HG03457 (cell line): ENCODE results near the gene AEN.

Experiments used
- ATAC-seq: cut with Tn5 transposase; IDR thresholded peaks from one replicate; pipeline ENCODE4 v1.9.1; 2021; ENCODE audit warnings: moderate number of reproducible peaks; ENCODE audit not compliant: unreplicated experiment

Gene AEN

DNA sequence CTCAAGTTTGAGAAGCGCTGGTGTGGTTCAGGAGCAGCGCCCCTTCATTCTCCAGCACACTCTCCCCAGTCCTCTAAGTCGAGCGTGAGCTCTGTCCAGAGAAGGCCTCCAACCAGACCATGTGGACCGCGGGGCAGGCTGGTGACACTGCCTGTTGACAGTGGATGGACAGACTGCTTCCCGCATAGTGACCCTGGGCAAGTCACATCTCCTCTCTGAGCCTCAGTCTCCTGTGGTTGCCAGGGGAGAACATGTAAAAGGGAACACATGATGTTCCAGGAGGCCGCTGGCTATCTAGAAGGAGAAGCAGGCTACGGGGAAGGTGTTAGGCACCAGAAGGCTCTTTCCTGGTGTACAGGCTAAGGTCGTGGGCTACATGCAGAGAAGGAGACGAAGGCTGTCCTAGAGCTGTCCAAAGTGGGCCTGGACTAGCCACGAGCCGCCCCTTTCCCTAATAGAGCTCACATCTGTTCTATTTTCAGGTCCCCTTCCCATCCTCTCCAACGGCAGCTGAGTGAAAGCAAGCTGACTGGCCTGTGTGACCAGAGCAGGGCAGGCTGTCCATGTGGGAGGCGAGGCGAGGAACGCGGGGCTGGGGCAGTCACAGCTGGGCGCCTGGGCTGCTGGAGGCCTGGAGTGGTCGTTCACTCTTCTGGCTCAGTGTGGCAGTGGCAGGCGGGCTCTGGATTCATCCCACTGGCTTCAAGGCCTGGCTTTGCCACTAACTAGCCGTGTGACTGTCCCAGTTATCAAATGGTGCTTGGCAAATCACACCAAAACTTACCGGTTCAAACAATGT, 28.8 kb downstream of the AEN start:
- ATAC-seq = no peak

DNA sequence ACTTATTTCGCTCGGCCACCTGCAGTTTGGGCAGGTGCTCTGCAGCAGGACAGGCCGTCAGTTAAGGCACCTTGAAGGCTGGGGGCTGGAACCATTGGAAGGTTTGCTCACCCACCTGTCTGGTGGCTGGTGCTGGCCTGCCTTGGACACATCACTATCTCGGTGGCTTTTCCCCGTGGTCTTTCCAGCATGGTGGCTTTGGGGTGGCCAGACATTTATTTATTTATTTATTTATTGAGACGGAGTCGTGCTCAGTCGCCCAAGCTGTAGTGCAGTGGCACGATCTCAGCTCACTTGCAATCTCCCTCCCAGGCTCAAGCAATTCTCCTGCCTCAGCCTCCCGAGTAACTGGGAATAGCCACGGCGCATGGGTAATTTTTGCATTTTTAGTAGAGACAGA, 29.4 kb downstream of the AEN start:
- no peak for ATAC-seq

DNA sequence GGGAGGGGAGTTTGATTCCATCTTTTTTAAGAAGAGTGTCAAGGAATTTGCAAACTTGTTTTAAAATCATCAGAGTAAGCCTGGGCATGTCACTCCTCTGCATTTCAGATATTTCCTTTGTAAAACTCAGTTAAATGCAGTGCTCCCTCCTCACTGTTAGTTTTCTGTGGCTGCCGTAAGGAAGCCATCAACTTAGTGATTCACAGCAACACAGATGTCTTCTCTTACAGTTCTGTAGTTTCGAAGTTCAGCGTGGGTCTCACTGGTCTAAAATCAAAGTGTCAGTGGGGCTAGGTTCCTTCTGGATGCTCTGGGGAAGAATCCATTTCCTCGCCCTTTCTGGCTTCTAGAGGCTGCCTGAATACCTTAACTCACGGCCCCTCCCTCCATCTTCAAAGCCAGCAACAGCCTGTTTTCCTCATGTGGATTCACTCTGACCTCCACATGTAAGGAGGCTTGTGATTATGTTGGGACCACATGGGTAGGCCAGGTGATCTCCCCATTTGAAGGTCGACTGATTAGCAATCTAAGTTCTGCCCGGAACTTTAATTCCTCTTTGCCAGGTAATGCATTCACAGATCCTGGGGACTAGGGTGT, 30.1 kb downstream of the AEN start:
- ATAC-seq = no peak

DNA sequence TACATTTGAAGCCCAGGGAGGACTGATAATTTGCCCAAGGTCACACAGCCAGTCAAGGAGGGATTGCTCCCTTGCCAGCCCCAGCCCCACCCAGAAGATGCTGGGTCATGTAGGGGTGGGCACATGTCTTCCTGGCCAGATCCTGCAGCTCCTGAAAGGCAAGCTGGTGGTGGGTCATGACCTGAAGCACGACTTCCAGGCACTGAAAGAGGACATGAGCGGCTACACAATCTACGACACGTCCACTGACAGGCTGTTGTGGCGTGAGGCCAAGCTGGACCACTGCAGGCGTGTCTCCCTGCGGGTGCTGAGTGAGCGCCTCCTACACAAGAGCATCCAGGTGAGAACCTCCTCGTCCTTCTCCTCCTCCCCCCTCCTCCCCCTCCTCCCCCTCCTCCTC, 30.8 kb downstream of the AEN start:
- no peak for ATAC-seq

DNA sequence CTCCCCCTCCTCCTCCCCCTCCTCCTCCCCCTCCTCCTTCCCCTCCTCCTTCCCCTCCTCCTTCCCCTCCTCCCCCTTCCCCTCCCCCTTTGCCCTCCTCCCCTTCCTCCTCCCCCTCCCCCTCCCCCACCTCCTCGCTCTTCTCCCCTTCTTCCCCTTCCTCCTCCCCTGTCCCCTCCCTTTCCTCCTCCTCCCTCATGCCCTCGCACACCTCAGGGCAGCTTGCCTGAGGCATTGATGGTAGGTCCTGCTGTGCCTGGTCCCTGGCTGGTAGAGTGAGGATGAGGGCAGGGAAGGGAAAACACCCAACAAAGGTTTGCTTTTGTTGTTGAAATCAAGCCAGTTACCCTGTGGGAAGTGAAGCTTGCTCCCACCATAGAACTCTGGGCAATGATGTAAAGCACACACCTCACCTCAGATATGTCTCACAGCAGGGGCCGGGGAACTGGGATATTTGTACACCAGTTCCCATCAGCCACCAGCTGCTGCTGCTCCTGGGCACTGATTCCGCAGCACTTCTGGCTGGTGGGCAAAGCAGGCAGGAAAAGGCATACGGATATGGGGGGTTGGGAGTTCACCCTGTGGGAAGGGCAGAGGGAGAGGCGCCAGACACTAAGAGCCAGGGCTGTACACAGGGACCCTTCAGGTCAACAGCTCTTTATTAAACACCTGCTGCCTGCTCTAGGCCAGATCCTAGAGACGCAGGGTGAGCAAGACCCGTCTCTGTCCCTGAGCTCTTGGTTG, 31.5 kb downstream of the AEN start:
- no peak for ATAC-seq

DNA sequence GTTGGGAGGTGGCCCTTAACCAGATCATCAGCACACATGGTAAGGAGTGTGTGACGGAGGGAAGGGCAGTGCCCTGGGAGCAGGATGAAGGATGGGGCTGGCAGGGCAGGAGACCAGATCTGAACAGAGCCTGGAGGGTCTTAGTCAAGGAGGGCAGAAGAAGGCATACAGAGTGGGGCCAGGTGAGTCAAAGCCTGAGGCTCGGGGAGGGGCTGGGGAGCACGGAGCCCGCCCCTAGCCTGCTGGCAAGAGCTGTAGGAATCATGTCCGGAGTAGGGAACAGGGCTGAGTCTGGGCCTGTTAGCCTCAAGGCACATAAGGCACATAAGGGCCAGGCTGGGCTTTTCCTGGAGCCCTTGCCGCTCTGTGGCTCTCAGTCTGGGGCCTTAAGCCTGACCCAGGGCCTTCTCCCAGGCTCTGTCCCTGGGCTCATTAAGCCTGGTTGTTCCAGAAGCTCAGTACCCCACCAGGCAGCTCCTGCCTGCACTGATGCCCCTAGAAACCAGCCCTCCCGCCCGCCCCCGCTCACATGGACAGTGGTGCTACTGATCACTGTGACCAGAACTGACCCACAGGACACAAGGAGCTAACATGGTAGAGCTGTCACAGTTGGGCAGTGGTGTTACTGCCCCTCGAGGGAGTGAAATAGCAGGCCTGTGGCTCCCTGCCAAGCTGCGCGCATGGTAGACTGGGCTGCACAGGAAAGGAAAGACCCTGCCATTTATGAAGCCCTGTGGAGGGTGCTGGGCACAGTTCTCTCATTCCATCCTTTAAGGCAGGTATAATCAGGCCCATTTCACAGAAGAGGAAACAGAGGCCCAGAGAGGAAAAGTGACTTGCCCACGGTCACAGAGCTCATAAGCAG, 32.3 kb downstream of the AEN start:
- ATAC-seq = no peak

DNA sequence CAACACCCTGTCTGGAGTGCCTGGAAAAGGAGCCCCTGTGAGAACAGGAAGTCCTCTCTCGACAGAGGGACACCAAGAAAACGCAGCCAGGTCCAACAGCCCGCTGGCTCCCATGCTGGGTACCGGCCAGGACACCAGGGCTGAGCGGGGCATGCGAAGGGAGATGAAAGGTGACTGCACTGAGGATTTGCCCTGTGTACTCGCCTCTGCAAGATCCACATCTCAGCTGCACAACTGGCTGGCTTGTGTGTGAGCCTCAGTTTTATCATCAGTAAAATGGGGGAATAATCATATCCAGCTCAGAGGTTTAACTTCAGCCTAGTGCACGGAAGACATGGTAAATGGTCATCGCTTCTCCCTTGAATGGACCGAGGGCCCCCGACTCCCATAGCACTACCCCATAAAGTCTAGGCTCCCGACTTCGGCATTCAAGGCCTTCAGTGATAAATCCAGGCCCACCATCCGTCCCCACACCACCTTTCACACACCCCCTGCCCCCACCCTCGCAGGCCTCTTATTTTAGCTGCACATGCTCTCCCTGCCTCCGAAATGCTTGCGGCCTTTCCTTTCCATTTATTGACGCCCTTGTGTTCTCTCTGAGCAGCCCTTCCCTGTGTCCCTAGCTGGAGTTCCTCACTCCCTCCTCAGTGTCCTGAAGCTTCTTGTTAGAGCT, 33.4 kb downstream of the AEN start:
- ATAC-seq = no peak

DNA sequence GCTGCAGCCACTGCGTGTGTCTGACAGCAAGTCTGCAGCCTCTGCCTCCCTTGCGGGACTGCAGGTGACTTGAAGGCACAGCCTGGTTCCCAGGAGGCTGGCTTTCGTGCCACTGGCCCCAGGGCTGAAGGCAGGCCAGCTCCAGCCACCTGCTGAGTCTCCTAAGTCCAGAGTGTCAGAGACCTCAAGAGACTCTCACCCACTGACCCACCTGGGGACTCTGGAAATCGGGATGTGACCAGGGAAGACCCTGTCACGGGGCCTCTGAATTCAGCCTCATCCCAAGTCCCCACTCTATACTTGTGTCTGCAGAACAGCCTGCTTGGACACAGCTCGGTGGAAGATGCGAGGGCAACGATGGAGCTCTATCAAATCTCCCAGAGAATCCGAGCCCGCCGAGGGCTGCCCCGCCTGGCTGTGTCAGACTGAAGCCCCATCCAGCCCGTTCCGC, 34.0 kb downstream of the AEN start:
- ATAC-seq = no peak

DNA sequence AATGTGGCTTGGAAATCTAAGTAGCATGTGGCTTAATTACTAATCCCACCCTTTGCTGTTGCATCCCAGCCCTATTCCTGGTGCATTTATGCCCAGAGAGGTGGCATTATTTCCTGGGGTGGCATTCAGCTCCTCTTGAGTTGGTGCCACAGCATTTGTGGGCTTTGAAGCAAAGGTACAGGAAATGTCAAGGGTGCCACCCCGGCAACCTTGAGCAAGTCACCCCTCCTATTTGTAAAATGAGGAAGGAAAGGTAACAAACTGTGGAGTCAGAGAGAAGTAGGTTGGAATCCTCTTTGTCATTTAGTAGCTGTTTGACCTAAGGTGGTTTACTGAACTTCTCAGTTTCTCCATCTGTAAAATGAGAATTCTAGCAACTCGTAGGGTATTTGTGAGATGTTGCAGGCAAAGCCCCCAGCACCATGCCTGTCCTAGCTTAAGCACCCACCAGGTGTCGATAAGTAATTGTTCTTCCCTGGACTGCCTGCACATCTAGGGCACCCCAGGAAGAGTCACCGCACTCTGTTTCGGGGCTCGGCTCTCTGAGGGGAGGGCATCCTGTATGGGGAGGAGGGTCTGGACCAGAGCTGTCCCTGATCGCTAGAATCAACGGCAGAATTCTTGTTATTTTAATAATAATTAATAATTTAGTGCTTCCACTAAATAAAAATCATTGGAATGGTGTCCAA, 34.8 kb downstream of the AEN start:
- no peak for ATAC-seq

DNA sequence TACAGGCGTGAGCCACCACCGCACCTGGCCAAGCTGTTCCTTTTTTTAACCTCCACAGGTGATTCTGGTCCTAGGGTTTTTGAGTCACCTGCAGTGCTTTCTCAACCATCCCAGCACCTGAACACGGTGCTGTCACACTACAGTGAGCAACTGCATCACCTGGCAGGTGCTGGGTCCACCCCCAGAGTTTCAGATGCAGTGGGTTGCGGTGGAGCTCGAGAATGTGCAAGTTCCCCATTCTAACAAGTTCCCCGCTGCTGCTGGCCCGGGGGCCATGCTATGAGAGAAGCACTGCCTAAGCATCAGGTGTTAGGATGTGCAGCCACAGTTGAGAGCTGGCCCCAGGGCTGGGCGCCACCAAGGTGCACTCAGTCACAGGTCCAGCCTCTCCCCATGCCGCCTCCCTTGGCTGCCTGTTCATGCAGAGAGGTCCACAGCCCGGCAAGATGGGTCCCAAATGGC, 35.7 kb downstream of the AEN start:
- ATAC-seq = peak; percentile 78

DNA sequence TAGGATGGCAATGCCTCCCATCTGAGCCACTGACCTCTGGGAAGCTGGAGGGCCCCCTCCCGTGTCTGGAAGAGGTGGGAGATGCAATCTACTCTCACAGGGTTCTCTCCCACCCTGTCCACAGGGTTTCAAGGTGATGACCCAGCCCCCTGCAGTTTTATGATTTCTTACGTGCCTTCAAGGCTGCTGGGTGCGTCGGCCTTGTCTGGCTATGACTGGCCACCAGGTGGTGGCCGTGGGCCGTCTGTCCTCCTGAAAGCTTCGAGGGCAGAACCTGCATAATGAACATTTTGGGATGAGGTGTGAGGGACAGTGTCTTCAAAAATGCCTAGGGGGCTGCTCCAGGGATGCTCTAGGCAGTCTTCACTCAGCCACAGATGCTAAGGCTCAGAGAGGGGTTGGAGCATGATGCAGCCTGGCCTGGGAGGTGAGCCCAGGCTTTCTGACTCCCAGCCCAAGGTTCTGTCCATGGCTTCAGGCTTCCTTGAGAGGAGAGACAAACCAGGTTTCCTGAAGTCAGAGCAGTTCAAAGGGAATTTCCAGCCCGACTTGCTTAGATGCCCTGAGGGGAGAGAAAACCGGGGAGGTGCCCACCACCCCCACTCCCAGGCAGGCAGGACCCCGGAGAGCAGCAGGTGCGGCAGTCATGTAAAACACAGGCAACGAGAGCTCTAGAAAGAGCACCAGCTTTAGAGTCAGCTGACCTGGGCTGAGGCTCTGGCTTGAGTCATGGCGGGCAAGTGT, 36.4 kb downstream of the AEN start:
- ATAC-seq = no peak

DNA sequence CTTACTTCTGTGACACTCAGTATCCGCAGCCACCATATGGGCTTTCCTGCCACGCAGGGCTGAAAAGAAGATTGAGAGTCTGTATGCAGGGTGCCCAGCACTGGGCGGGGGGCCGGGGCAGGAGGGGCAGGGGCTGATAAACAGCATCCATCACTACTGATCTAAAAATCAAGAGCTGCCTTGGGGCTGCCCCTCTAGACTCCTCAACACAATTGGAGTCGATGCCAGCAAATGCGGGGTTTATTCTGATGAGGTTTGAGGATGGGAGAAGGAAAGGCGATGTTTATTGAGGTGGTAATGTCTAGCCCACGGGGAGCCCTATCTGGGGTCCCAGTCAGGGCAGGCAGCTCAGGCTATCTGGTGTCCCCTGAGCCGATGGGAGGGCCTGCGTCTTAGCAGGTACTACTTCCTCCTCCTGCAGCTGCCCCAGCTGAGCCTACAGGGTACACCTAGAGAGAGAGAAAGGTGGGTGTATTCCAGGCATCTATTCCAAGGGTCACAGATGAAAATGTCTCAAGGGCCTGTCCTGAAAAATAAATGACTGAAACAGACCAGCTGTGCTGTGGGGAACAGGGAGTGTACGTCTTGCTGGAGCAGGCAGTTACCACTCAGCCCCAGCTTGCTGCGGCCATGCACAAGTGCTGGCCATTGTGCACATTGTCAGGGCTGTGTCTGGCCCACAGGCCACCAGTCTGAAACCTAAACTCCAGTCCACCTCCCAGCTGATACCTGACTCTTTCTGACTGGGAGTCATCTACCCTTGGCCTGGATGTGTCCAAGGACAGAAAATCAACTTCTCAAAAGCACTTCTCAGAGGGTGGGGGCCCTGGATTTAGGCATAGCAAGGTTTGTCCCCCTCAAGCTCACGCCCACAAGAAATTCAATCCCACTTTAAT, 37.2 kb downstream of the AEN start:
- ATAC-seq = no peak

DNA sequence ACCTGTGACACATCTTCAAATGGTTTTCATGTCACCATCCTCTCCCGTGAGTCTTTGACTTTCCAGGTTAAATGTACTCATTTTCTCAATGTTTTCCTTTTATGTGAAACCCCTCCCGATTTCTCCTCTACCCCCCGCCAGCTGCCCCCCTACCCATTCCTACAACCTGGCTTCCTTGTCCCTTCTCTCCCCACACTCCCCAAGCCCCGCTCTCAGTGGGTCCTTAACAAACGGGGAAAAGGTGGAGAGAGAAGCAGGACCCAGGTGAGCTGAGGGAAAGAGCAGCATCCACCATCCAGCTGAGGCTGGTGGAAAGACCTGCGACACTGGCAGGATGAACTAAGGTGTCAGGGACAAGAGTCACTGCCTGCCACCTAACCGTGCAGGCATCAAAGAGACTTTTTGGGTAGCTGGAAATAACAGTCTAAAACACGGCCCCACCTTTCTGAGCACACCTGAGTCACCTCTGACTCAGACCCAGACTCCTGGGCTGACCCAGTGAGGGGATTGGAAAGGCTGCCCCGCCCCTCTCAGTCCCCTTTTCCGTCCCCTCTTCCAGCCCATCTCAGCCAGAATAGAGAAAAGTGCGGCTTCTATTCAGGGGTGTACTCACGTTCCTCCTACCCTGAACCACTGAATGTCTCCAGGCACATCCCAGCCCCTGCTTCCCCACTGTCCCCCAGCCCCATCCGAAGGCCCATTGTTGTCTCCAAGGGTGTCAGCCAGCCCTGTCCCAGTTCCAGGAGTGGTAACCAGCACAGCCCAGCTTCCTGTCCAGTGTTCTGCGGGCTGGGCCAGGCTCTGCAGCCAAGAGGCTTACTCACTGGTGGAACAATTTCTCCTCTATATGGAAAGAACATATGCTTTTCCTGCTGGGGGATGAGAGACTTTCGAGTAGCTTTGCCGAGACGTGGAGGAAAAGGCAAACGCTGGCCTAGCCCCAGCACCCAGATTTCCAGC, 38.1 kb downstream of the AEN start:
- no peak for ATAC-seq

DNA sequence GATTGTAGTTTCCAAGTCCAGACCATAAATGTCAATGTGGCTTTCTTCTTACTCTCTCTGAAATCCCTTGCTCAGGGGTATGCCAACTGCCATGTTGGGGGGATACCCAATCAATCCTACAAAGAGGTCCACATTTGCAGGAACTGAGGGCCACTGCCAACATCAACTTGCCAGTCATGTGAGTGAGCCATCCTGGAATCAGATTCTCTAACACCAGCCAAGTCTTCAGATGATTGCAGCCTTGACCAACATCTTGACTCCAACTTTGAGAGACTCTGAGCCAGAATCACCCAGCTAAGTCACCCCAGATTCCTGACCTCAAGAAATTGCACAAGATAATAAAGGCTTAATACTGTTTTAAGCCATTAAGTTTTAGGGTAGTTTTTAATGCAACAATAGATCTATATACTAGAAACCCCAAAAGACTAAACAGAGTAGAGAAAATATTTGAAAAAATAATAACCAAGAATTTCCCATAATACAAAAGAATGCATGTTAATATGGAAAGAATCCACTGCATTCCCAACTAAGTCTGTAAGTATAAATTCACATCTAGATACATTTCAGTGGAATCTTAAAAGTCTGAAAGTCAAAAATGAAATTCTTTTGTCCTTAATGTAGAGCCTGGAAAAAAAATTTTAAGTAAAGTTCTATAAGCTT, 40.0 kb downstream of the AEN start:
- no peak for ATAC-seq

DNA sequence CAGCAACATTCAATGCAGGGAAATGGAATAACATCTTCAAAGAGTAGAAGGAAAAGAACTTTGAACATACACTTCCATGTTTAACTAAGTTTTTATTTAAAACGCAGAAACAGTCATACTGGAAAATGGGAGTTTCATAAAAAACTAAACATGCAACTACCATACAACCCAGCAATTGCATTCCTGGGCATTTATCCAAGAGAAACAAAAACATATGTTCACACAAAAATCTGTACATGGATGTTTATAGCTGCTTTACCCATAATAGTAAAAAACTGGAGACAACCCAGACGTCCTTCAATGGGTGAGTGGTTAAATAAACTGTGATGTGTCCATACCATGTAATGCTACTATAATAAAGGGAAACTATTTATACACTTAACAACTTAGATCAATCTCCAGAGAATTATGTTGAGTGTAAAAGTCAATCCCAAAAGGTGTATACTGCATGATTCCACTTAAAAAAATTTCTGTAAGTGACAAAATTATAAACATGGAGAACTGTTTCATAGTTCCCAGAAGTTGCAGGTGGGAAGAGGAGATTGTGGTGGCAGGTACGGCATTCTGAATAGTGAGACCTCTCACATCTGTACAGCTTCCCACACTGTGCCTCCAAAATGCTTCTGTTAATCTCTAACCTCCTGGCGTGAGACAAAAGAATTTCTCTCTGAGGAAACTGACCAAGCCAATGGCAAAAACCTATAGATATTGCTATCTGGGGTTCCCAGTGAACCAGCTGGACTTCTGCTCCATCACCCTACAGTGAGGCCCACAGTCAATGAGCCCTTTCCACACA, 40.8 kb downstream of the AEN start:
- no peak for ATAC-seq
